ENCODE data around the gene PRR16. TPM values are rescaled to one million over a fixed set of nuclear protein-coding genes. Genes with fewer than 3 reads are reported as not detected.
"Not testable (repeated sequence)": the region's sequence is repeated elsewhere in the genome, so short reads cannot be mapped to it uniquely, and the experiment has no call there.

The PRR16 gene
- total RNA-seq, 1 donor from 2014 or later: 4.7 TPM

GRCh38 chr5:120697147-120697546, 233.0 kb downstream of the PRR16 start:
- Histone ChIP-seq H3K27me3 (ENCODE audit: control insufficient read depth in 3 of 3, insufficient read depth in 3 of 3, low read length in 3 of 3) (peaks cover 0 to 3% (median 0%) of the 10 kb centered on the region in 3 donors), H3K4me1 (ENCODE audit: control insufficient read depth in 3 of 3, insufficient read depth in 3 of 3, low read length in 3 of 3) (no peaks in the 10 kb centered on the region), H3K4me3 (ENCODE audit: low read length in 3 of 3) (no peak overlapping the region), H3K27ac (ENCODE audit: low read depth, low read length) (no peak overlapping the region), H3K9ac (ENCODE audit: low read depth in 1 of 3, low read length in 3 of 3) (no peak overlapping the region), H3K36me3 (ENCODE audit: control insufficient read depth in 3 of 3, insufficient read depth in 3 of 3, low read length in 3 of 3) (no peaks in the 10 kb centered on the region), H3K9me3 (ENCODE audit: control insufficient read depth in 3 of 3, low read length in 3 of 3) (no peaks in the 10 kb centered on the region)

- H3K4me3 ChIP-seq (ENCODE audit: low read length in 3 of 3); H3K27me3 ChIP-seq (ENCODE audit: control insufficient read depth in 3 of 3, insufficient read depth in 3 of 3, low read length in 3 of 3); H3K27ac ChIP-seq (ENCODE audit: low read depth, low read length); H3K9ac ChIP-seq (ENCODE audit: low read depth in 1 of 3, low read length in 3 of 3); H3K4me1 ChIP-seq (ENCODE audit: control insufficient read depth in 3 of 3, insufficient read depth in 3 of 3, low read length in 3 of 3); H3K9me3 ChIP-seq (ENCODE audit: control insufficient read depth in 3 of 3, low read length in 3 of 3); H3K36me3 ChIP-seq (ENCODE audit: control insufficient read depth in 3 of 3, insufficient read depth in 3 of 3, low read length in 3 of 3): not testable (repeated sequence)
These were observed 233.7 kb downstream of the PRR16 start for GRCh38 chr5:120697670-120698327.

- not testable (repeated sequence) for H3K4me1 ChIP-seq (ENCODE audit: control insufficient read depth in 3 of 3, insufficient read depth in 3 of 3, low read length in 3 of 3); H3K4me3 ChIP-seq (ENCODE audit: low read length in 3 of 3); H3K27me3 ChIP-seq (ENCODE audit: control insufficient read depth in 3 of 3, insufficient read depth in 3 of 3, low read length in 3 of 3); H3K9ac ChIP-seq (ENCODE audit: low read depth in 1 of 3, low read length in 3 of 3); H3K36me3 ChIP-seq (ENCODE audit: control insufficient read depth in 3 of 3, insufficient read depth in 3 of 3, low read length in 3 of 3); H3K27ac ChIP-seq (ENCODE audit: low read depth, low read length); H3K9me3 ChIP-seq (ENCODE audit: control insufficient read depth in 3 of 3, low read length in 3 of 3)
These were observed 236.6 kb downstream of the PRR16 start for GRCh38 chr5:120700653-120701052.

GRCh38 chr5:120702817-120703538, 238.9 kb downstream of the PRR16 start:
- not testable (repeated sequence) for H3K4me3 ChIP-seq (ENCODE audit: low read length in 3 of 3); H3K9me3 ChIP-seq (ENCODE audit: control insufficient read depth in 3 of 3, low read length in 3 of 3); H3K4me1 ChIP-seq (ENCODE audit: control insufficient read depth in 3 of 3, insufficient read depth in 3 of 3, low read length in 3 of 3); H3K27me3 ChIP-seq (ENCODE audit: control insufficient read depth in 3 of 3, insufficient read depth in 3 of 3, low read length in 3 of 3); H3K9ac ChIP-seq (ENCODE audit: low read depth in 1 of 3, low read length in 3 of 3); H3K27ac ChIP-seq (ENCODE audit: low read depth, low read length); H3K36me3 ChIP-seq (ENCODE audit: control insufficient read depth in 3 of 3, insufficient read depth in 3 of 3, low read length in 3 of 3)

GRCh38 chr5:120703918-120704587, 240.0 kb downstream of the PRR16 start:
- Histone ChIP-seq H3K4me3 (ENCODE audit: low read length in 3 of 3) (no peak overlapping the region), H3K36me3 (ENCODE audit: control insufficient read depth in 3 of 3, insufficient read depth in 3 of 3, low read length in 3 of 3) (no peaks in the 10 kb centered on the region), H3K27ac (ENCODE audit: low read depth, low read length) (no peak overlapping the region), H3K27me3 (ENCODE audit: control insufficient read depth in 3 of 3, insufficient read depth in 3 of 3, low read length in 3 of 3) (peaks cover 0 to 3% (median 0%) of the 10 kb centered on the region in 3 donors), H3K9ac (ENCODE audit: low read depth in 1 of 3, low read length in 3 of 3) (no peak overlapping the region), H3K9me3 (ENCODE audit: control insufficient read depth in 3 of 3, low read length in 3 of 3) (no peaks in the 10 kb centered on the region), H3K4me1 (ENCODE audit: control insufficient read depth in 3 of 3, insufficient read depth in 3 of 3, low read length in 3 of 3) (no peaks in the 10 kb centered on the region)

- Histone ChIP-seq H3K4me1 (ENCODE audit: control insufficient read depth in 3 of 3, insufficient read depth in 3 of 3, low read length in 3 of 3) (no peaks in the 10 kb centered on the region), H3K27ac (ENCODE audit: low read depth, low read length) (no peak overlapping the region), H3K36me3 (ENCODE audit: control insufficient read depth in 3 of 3, insufficient read depth in 3 of 3, low read length in 3 of 3) (no peaks in the 10 kb centered on the region), H3K9ac (ENCODE audit: low read depth in 1 of 3, low read length in 3 of 3) (no peak overlapping the region), H3K4me3 (ENCODE audit: low read length in 3 of 3) (no peak overlapping the region), H3K9me3 (ENCODE audit: control insufficient read depth in 3 of 3, low read length in 3 of 3) (no peaks in the 10 kb centered on the region), H3K27me3 (ENCODE audit: control insufficient read depth in 3 of 3, insufficient read depth in 3 of 3, low read length in 3 of 3) (peaks cover 0 to 2% (median 0%) of the 10 kb centered on the region in 3 donors)
These were observed 242.8 kb downstream of the PRR16 start for GRCh38 chr5:120706877-120707276.

GRCh38 chr5:120717381-120717780, 253.3 kb downstream of the PRR16 start:
- Histone ChIP-seq H3K9ac (ENCODE audit: low read depth in 1 of 3, low read length in 3 of 3) (no peak overlapping the region), H3K4me3 (ENCODE audit: low read length in 3 of 3) (no peak overlapping the region)

GRCh38 chr5:120730214-120730613, 266.1 kb downstream of the PRR16 start:
- H3K27ac ChIP-seq (ENCODE audit: low read depth, low read length): no peak overlapping the region
- H3K4me3 ChIP-seq (ENCODE audit: low read length in 3 of 3): no peak overlapping the region
- no peaks in the 10 kb centered on the region for H3K27me3 ChIP-seq (ENCODE audit: control insufficient read depth in 3 of 3, insufficient read depth in 3 of 3, low read length in 3 of 3)
- H3K9me3 ChIP-seq (ENCODE audit: control insufficient read depth in 3 of 3, low read length in 3 of 3): no peaks in the 10 kb centered on the region
- H3K9ac ChIP-seq (ENCODE audit: low read depth in 1 of 3, low read length in 3 of 3): no peak overlapping the region
- no peaks in the 10 kb centered on the region for H3K36me3 ChIP-seq (ENCODE audit: control insufficient read depth in 3 of 3, insufficient read depth in 3 of 3, low read length in 3 of 3)
- H3K4me1 ChIP-seq (ENCODE audit: control insufficient read depth in 3 of 3, insufficient read depth in 3 of 3, low read length in 3 of 3): no peaks in the 10 kb centered on the region

More at GRCh38 chr5:120717381-120717780, 253.3 kb downstream of the PRR16 start:
- no peaks in the 10 kb centered on the region for H3K36me3 ChIP-seq (ENCODE audit: control insufficient read depth in 3 of 3, insufficient read depth in 3 of 3, low read length in 3 of 3)
- no peaks in the 10 kb centered on the region for H3K4me1 ChIP-seq (ENCODE audit: control insufficient read depth in 3 of 3, insufficient read depth in 3 of 3, low read length in 3 of 3)
- H3K27ac ChIP-seq (ENCODE audit: low read depth, low read length): no peak overlapping the region
- H3K9me3 ChIP-seq (ENCODE audit: control insufficient read depth in 3 of 3, low read length in 3 of 3): no peaks in the 10 kb centered on the region
- no peaks in the 10 kb centered on the region for H3K27me3 ChIP-seq (ENCODE audit: control insufficient read depth in 3 of 3, insufficient read depth in 3 of 3, low read length in 3 of 3)

GRCh38 chr5:120734033-120734432, 269.9 kb downstream of the PRR16 start:
- Histone ChIP-seq H3K27ac (ENCODE audit: low read depth, low read length) (no peak overlapping the region), H3K9me3 (ENCODE audit: control insufficient read depth in 3 of 3, low read length in 3 of 3) (no peaks in the 10 kb centered on the region), H3K9ac (ENCODE audit: low read depth in 1 of 3, low read length in 3 of 3) (no peak overlapping the region), H3K36me3 (ENCODE audit: control insufficient read depth in 3 of 3, insufficient read depth in 3 of 3, low read length in 3 of 3) (no peaks in the 10 kb centered on the region), H3K27me3 (ENCODE audit: control insufficient read depth in 3 of 3, insufficient read depth in 3 of 3, low read length in 3 of 3) (no peaks in the 10 kb centered on the region), H3K4me1 (ENCODE audit: control insufficient read depth in 3 of 3, insufficient read depth in 3 of 3, low read length in 3 of 3) (no peaks in the 10 kb centered on the region), H3K4me3 (ENCODE audit: low read length in 3 of 3) (no peak overlapping the region)

- Histone ChIP-seq H3K36me3 (ENCODE audit: control insufficient read depth in 3 of 3, insufficient read depth in 3 of 3, low read length in 3 of 3) (no peaks in the 10 kb centered on the region), H3K9ac (ENCODE audit: low read depth in 1 of 3, low read length in 3 of 3) (no peak overlapping the region), H3K27me3 (ENCODE audit: control insufficient read depth in 3 of 3, insufficient read depth in 3 of 3, low read length in 3 of 3) (no peaks in the 10 kb centered on the region), H3K27ac (ENCODE audit: low read depth, low read length) (no peak overlapping the region), H3K4me1 (ENCODE audit: control insufficient read depth in 3 of 3, insufficient read depth in 3 of 3, low read length in 3 of 3) (no peaks in the 10 kb centered on the region), H3K9me3 (ENCODE audit: control insufficient read depth in 3 of 3, low read length in 3 of 3) (no peaks in the 10 kb centered on the region), H3K4me3 (ENCODE audit: low read length in 3 of 3) (no peak overlapping the region)
These were observed 271.0 kb downstream of the PRR16 start for GRCh38 chr5:120735076-120735475.

Measured in skeletal muscle tissue (tissue), 4 donors.